HG03469 (cell line): ENCODE measurements around the gene NOTCH4.

Experiments used
- ATAC-seq: cut with Tn5 transposase; IDR thresholded peaks from one replicate; pipeline ENCODE4 v1.9.1; 2021; ENCODE audit warnings: mild to moderate bottlenecking, moderate library complexity, moderate number of reproducible peaks; ENCODE audit not compliant: unreplicated experiment

The NOTCH4 gene

DNA sequence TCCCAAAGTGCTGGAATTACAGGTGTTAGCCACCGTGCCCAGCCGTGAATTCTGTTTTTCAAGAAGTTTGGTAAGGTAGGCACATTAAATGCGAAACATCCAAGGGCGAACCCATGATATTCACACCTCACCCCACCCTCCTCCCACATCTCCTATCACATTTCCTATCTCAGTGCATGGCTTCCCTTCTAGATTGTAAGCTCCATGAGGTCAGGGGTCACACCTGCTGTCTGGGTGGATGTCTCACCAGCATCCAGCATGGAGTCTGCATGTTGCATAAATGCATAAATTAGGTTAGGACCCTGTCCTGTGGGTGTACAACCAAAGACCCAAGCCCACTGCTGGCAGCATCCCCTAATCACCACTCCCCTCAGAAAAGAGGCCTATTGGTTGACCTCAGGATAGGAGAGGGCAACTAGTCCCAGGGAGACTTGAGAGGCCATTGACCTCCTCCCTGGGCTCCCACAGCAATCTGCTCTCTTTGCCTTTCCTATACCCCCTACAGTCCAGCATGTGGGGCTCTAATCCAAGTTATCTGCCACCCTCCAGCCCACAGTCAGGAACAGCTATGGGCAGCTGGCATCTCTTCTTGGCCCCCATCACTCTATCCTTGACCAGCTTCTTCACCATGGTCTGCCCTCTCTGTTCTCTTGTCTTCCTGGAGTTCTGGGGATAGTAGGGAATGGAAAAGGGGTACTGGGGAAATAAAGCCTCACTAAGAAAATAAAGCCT lies 76.3 kb downstream of the NOTCH4 start:
- ATAC-seq, result no peak

DNA sequence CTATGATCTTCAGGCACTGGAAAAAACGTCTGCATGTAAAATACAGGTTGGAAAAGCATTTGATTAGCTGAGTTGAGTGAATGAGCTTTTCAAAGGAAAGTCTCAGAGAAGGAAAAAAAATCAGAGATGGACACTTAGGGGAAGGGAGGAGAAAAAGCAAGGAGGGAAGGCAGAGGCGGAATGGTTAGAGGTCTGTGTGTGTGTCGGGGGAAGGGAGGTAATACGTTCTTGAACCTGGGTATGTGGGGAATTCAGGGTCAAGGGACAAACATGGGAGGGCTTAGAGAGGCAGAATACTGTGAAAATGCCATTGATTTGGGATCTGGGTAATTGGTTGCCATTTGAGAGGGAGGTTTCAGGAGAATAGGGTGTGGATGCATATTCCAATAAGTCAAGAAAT lies 77.2 kb downstream of the NOTCH4 start:
- no peak for ATAC-seq

DNA sequence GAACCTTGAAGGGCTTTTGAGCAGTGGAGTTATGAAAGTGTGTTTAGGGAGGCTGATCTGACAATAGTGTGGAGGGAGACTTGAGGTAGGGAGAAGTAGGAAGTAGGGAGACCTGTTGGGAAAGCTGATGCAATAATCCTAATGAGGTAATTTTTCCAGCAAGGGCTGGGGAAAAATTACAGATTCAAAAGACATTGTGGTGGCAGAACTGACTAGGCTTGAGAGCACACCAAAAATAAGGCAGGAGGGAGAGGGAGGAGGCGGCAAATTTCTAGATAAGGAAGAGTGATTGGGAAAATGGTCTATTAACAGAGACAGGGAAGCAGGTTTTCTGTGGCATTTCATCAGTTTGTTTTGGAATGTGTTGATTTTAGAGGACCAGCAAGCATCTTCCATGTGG lies 77.6 kb downstream of the NOTCH4 start:
- ATAC-seq, result no peak
